HCT116 (cell line): ENCODE results near the gene NENF. TPM values are rescaled to one million over a fixed set of nuclear protein-coding genes. Genes with fewer than 3 reads are reported as not detected.

Source experiments
- ATAC-seq: fragments of 200-7000 bp; cut with Tn5 transposase; 2 replicates; pipeline ENCODE4 v1.9.1; 2020; ENCODE audit warnings: mild to moderate bottlenecking, moderate library complexity
- BruUV-seq: library from RNA; stranded (reverse); fragments of 400-500 nt; replicated peaks from 2 replicates; lab custom pipeline; 2021; lab: Mats Ljungman, UMichigan
- CTCF ChIA-PET: fragments of 300-600 bp; sonication (Branson Sonifier 250); formaldehyde crosslinking; loops from one replicate; lab custom pipeline; 2021; ENCODE audit warnings: antibody characterized with exemption; lab: Charles Lee
- POLR2A ChIA-PET: fragments of 300-600, 350-600 bp; sonication (Branson Sonifier 250); formaldehyde crosslinking; loops from one replicate; lab custom pipeline; 2021; ENCODE audit warnings: antibody characterized with exemption; lab: Charles Lee
- RAD21 ChIA-PET, 2 experiments: fragments of 300-600 bp; sonication (Branson Sonifier 250); formaldehyde crosslinking; loops; one replicate each; lab custom pipeline; 2023; ENCODE audit warnings: low total read pairs in 2 of 2; ENCODE audit not compliant: uncharacterized antibody in 2 of 2, unreplicated experiment in 2 of 2, low non-redundant PET in 1 of 2; lab: Charles Lee
- DNase-seq: peaks from one replicate; pipeline ENCODE4 v3.0.0-alpha.2; 2010; ENCODE audit warnings: low read depth, low spot score
- H2AFZ ChIP-seq: fragments of 200-600 bp; shearing (Covaris generic), sonication (generic); 2 replicates; pipeline ENCODE4 v1.6.1; 2017; ENCODE audit warnings: low read depth, mixed run types, mixed read lengths, antibody characterized with exemption, low read length; ENCODE audit not compliant: poor library complexity, severe bottlenecking
- H3K27ac ChIP-seq: 2 replicates; pipeline ENCODE4 v1.5.1; 2012; ENCODE audit warnings: low read depth, low read length
- H3K27me3 ChIP-seq: fragments of 200-600 bp; sonication (generic); 2 replicates; pipeline ENCODE4 v1.6.1; 2016; ENCODE audit warnings: mixed run types, low read length, mixed read lengths; ENCODE audit not compliant: insufficient read depth
- H3K36me3 ChIP-seq, 2 experiments: fragments of 200-500 bp in 1 of 2; fragments of 200-600 bp in 1 of 2; sonication (Bioruptor generic) in 1 of 2; sonication (generic) in 1 of 2; 2 replicates each; pipeline versions ENCODE4 v1.5.1 to v1.6.1; 2014 to 2016; ENCODE audit warnings: low read length in 2 of 2, inconsistent platforms in 1 of 2, mixed read lengths in 1 of 2, mixed run types in 1 of 2; ENCODE audit not compliant: insufficient read depth in 2 of 2, control insufficient read depth in 1 of 2
- H3K4me1 ChIP-seq, 2 experiments: fragments of 200-600 bp in 1 of 2; sonication (generic) in 1 of 2; 2 replicates each; pipeline versions ENCODE4 v1.5.1 to v1.6.1; 2012 to 2017; ENCODE audit warnings: low read length in 2 of 2, inconsistent platforms in 1 of 2, mild to moderate bottlenecking in 1 of 2, mixed read lengths in 1 of 2, mixed run types in 1 of 2, moderate library complexity in 1 of 2; ENCODE audit not compliant: insufficient read depth in 2 of 2, control insufficient read depth in 1 of 2
- H3K4me2 ChIP-seq: fragments of 200-600 bp; sonication (generic); 2 replicates; pipeline ENCODE4 v1.6.1; 2017; ENCODE audit warnings: mixed run types, low read length, mixed read lengths
- H3K4me3 ChIP-seq, 2 experiments: fragments of 200-600 bp in 1 of 2; sonication (generic) in 1 of 2; replicated peaks in 1 of 2; 2 replicates each; pipeline ENCODE4 v1.5.1; 2011 to 2016; ENCODE audit warnings: low read length in 2 of 2, control low read depth in 1 of 2, low read depth in 1 of 2, mild to moderate bottlenecking in 1 of 2, mixed read lengths in 1 of 2, mixed run types in 1 of 2
- H3K79me2 ChIP-seq: fragments of 200-600 bp; sonication (generic); 2 replicates; pipeline ENCODE4 v1.6.1; 2017; ENCODE audit warnings: mild to moderate bottlenecking, mixed run types, low read length, moderate library complexity, mixed read lengths; ENCODE audit not compliant: insufficient read depth
- H3K9ac ChIP-seq: fragments of 200-600 bp; sonication (generic); 2 replicates; pipeline ENCODE4 v1.6.1; 2016; ENCODE audit warnings: low read length, mixed read lengths
- H3K9me2 ChIP-seq: fragments of 200-600 bp; sonication (generic), shearing (Covaris generic); 2 replicates; pipeline ENCODE4 v1.6.1; 2017; ENCODE audit warnings: mixed run types, mild to moderate bottlenecking, moderate library complexity; ENCODE audit not compliant: insufficient read depth
- H3K9me3 ChIP-seq, 2 experiments: fragments of 200-500 bp in 1 of 2; fragments of 200-600 bp in 1 of 2; sonication (Bioruptor generic) in 1 of 2; sonication (generic) in 1 of 2; 2 replicates each; pipeline ENCODE4 v1.6.1; 2014 to 2017; ENCODE audit warnings: low read length in 2 of 2, mixed read lengths in 2 of 2, inconsistent platforms in 1 of 2, low read depth in 1 of 2, mild to moderate bottlenecking in 1 of 2, mixed run types in 1 of 2, moderate library complexity in 1 of 2; ENCODE audit not compliant: control insufficient read depth in 1 of 2, insufficient read depth in 1 of 2
- H4K20me1 ChIP-seq: fragments of 200-600 bp; sonication (generic), shearing (Covaris generic); 2 replicates; pipeline ENCODE4 v1.6.1; 2017; ENCODE audit warnings: mixed run types, mild to moderate bottlenecking, moderate library complexity; ENCODE audit not compliant: insufficient read depth
- CBX3 ChIP-seq: IDR thresholded peaks from 2 replicates; pipeline ENCODE4 v1.6.1; 2012; ENCODE audit warnings: low read depth
- CEBPB ChIP-seq: IDR thresholded peaks from 2 replicates; pipeline ENCODE4 v1.6.1; 2012; ENCODE audit warnings: low read depth
- POLR2AphosphoS5 ChIP-seq: IDR thresholded peaks from 2 replicates; pipeline ENCODE4 v1.6.1; 2011; ENCODE audit warnings: mild to moderate bottlenecking, low read depth, low read length, moderate library complexity
- SIN3A ChIP-seq: IDR thresholded peaks from 2 replicates; pipeline ENCODE4 v1.6.1; 2012; ENCODE audit warnings: low read depth
- YY1 ChIP-seq: IDR thresholded peaks from 2 replicates; pipeline ENCODE4 v1.6.1; 2011; ENCODE audit warnings: low read length, low read depth, moderate library complexity, mild to moderate bottlenecking; ENCODE audit not compliant: insufficient replicate concordance; ENCODE audit errors: extremely low read depth
- intact Hi-C: fragments of 100-400 bp; cut with micrococcal nuclease; formaldehyde crosslinking; loops from 2 replicates; pipeline ENCODE4 v1.10.0; 2022
- total RNA-seq: library from RNA; stranded (reverse); gene quantifications from one replicate; pipeline ENCODE4 v1.2.1, GENCODE V29; 2021; ENCODE audit not compliant: unreplicated experiment

NENF gene
- total RNA-seq, 1 experiment from 2014 or later: 78.4 TPM

GRCh38 chr1:212450331-212450881, 17.7 kb downstream of the NENF start:
- no peaks in the 10 kb centered on the region for H3K27me3 ChIP-seq
- H3K4me3 ChIP-seq: no peak overlapping the region
- no peaks in the 10 kb centered on the region for H3K9me3 ChIP-seq
- intact Hi-C loops: loop anchor here (10.0 kb wide), 1 partner anchor 166 kb away; the partner anchor contains the start of gene PPP2R5A
- BruUV-seq: no TSS peak
- no peaks in the 10 kb centered on the region for H3K79me2 ChIP-seq
- no peaks in the 10 kb centered on the region for H4K20me1 ChIP-seq
- no peak for ATAC-seq
- no peak overlapping the region for H3K27ac ChIP-seq
- H3K4me1 ChIP-seq: no peaks in the 10 kb centered on the region
- RAD21 ChIA-PET: no interaction called here
- DNase-seq: no peak
- POLR2A ChIA-PET: no interaction called here
- no peak overlapping the region for H3K9ac ChIP-seq
- no peak overlapping the region for H3K4me2 ChIP-seq
- H3K36me3 ChIP-seq: peaks cover 0 to 3% of the 10 kb centered on the region in 2 experiments; a peak in 1 of 4 replicates
- CTCF ChIA-PET: no interaction called here
- TF ChIP-seq CEBPB (no peak), SIN3A (no peak), CBX3 (no peak), YY1 (no peak)
- TF ChIP-seq, all 23 proteins: peak for 0
- Histone ChIP-seq H3K9me2 (no peaks in the 10 kb centered on the region), H2AFZ (no peak overlapping the region)

- H3K79me2 ChIP-seq: no peaks in the 10 kb centered on the region
- RAD21 ChIA-PET: no interaction called here
- intact Hi-C loops: loop anchor here (10.0 kb wide), 1 partner anchor 167 kb away; the partner anchor contains the start of gene PPP2R5A
- H3K36me3 ChIP-seq: no peaks in the 10 kb centered on the region
- H3K27ac ChIP-seq: no peak overlapping the region
- H4K20me1 ChIP-seq: no peaks in the 10 kb centered on the region
- no peaks in the 10 kb centered on the region for H3K9me2 ChIP-seq
- peaks cover 0 to 6% of the 10 kb centered on the region in 2 experiments; a peak in 1 of 4 replicates for H3K4me1 ChIP-seq
- CTCF ChIA-PET: no interaction called here
- POLR2A ChIA-PET: no interaction called here
- H2AFZ ChIP-seq: no peak overlapping the region
- no peaks in the 10 kb centered on the region for H3K27me3 ChIP-seq
- no peaks in the 10 kb centered on the region for H3K9me3 ChIP-seq
- TF ChIP-seq POLR2AphosphoS5: no peak
- H3K4me2 ChIP-seq: no peak overlapping the region
- ATAC-seq (no peak), DNase-seq (no peak)
- no peak overlapping the region for H3K9ac ChIP-seq
- H3K4me3 ChIP-seq: no peak overlapping the region
- no TSS peak for BruUV-seq
These were observed 18.9 kb downstream of the NENF start for GRCh38 chr1:212451416-212452322.
